Ovary (tissue), 3 donors: ENCODE data around the gene PPP1R9B.

ENCODE experiments used
- CTCF ChIP-seq, 3 donors: fragments of 450-650 bp in 2 of 3; fragments of 200-600 bp in 1 of 3; IDR thresholded peaks; one replicate each; pipeline versions ENCODE4 v1.5.1 to v1.8.0; 2016 to 2022; ENCODE audit warnings: antibody characterized with exemption in 3 of 3, mild to moderate bottlenecking in 1 of 3
- EP300 ChIP-seq: sonication (generic); formaldehyde crosslinking; IDR thresholded peaks from one replicate; pipeline ENCODE4 v1.6.1; 2017; ENCODE audit warnings: antibody characterized with exemption
- POLR2A ChIP-seq: fragments of 450-650 bp; IDR thresholded peaks from one replicate; pipeline ENCODE4 v1.6.1; 2017; ENCODE audit warnings: antibody characterized with exemption, mild to moderate bottlenecking, moderate library complexity
- donor health status: DM: no; HTN: no; CAD: no.

- TF ChIP-seq CTCF (IDR thresholded peaks at IDR 0.05) (no peak), POLR2A (no peak), EP300 (no peak)
These were observed 51.5 kb downstream of the PPP1R9B start for GRCh38 chr17:50099003-50099402.
